ENCODE results near the gene MYO18A.

DNA sequence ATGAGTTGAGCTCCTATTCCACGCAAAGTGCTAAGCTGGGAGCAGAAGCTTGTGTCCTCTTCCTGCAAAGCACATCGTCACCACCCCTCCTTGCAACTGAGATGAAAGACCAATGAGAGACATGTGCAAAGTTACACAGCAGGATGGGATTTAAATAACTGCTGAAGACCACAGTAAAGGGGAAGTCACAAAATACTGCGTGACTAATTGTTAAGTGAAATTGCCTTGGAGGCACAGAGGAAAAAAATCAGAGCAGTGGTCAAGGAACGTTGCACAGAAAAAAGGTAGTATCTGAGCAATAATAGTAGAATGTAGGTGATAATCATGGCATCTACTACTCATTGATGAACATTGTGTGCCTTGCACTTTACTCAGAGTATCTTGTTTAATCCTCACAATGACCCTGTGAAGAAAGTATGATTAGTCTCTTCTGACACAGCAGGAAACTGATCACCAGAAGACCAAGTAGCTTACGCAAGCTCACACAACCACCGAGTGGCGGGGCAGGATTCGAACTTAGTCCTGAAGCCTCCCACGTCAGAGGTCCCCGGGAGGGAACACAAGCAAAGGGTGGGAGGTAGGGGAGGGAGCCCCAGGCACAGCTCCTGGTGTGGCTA, 15.4 kb upstream of the MYO18A start:
- TF ChIP-seq, protein P1, sequence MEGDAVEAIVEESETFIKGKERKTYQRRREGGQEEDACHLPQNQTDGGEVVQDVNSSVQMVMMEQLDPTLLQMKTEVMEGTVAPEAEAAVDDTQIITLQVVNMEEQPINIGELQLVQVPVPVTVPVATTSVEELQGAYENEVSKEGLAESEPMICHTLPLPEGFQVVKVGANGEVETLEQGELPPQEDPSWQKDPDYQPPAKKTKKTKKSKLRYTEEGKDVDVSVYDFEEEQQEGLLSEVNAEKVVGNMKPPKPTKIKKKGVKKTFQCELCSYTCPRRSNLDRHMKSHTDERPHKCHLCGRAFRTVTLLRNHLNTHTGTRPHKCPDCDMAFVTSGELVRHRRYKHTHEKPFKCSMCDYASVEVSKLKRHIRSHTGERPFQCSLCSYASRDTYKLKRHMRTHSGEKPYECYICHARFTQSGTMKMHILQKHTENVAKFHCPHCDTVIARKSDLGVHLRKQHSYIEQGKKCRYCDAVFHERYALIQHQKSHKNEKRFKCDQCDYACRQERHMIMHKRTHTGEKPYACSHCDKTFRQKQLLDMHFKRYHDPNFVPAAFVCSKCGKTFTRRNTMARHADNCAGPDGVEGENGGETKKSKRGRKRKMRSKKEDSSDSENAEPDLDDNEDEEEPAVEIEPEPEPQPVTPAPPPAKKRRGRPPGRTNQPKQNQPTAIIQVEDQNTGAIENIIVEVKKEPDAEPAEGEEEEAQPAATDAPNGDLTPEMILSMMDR (tag by site-specific recombination; IDR thresholded peaks at IDR 0.05) = no peak
- TF ChIP-seq, protein P2, sequence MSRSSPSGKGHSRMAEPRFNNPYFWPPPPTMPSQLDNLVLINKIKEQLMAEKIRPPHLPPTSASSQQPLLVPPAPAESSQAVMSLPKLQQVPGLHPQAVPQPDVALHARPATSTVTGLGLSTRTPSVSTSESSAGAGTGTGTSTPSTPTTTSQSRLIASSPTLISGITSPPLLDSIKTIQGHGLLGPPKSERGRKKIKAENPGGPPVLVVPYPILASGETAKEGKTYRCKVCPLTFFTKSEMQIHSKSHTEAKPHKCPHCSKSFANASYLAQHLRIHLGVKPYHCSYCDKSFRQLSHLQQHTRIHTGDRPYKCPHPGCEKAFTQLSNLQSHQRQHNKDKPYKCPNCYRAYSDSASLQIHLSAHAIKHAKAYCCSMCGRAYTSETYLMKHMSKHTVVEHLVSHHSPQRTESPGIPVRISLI (tag by site-specific recombination; IDR thresholded peaks at IDR 0.05) = no peak
- TF ChIP-seq ZNF133 (tag by site-specific recombination; IDR thresholded peaks at IDR 0.05) (no peak), ZBTB48 (tag by site-specific recombination; IDR thresholded peaks at IDR 0.05) (no peak)
- TF ChIP-seq, protein P3, sequence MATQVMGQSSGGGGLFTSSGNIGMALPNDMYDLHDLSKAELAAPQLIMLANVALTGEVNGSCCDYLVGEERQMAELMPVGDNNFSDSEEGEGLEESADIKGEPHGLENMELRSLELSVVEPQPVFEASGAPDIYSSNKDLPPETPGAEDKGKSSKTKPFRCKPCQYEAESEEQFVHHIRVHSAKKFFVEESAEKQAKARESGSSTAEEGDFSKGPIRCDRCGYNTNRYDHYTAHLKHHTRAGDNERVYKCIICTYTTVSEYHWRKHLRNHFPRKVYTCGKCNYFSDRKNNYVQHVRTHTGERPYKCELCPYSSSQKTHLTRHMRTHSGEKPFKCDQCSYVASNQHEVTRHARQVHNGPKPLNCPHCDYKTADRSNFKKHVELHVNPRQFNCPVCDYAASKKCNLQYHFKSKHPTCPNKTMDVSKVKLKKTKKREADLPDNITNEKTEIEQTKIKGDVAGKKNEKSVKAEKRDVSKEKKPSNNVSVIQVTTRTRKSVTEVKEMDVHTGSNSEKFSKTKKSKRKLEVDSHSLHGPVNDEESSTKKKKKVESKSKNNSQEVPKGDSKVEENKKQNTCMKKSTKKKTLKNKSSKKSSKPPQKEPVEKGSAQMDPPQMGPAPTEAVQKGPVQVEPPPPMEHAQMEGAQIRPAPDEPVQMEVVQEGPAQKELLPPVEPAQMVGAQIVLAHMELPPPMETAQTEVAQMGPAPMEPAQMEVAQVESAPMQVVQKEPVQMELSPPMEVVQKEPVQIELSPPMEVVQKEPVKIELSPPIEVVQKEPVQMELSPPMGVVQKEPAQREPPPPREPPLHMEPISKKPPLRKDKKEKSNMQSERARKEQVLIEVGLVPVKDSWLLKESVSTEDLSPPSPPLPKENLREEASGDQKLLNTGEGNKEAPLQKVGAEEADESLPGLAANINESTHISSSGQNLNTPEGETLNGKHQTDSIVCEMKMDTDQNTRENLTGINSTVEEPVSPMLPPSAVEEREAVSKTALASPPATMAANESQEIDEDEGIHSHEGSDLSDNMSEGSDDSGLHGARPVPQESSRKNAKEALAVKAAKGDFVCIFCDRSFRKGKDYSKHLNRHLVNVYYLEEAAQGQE (tag by site-specific recombination; IDR thresholded peaks at IDR 0.05) = no peak

Measured in HEK293 (cell line).